GM23338 (cell line): ENCODE measurements around the gene PAPPA. TPM values are rescaled to one million over a fixed set of nuclear protein-coding genes. Genes with fewer than 3 reads are reported as not detected.

Source experiments
- ATAC-seq: fragments of 200-7000 bp; cut with Tn5 transposase; 3 replicates; pipeline ENCODE4 v1.9.1; 2020
- DNase-seq: peaks from one replicate; pipeline ENCODE4 v3.0.0-alpha.2; 2015; ENCODE audit warnings: low spot score
- H2AFZ ChIP-seq: fragments of 200-600 bp; sonication (generic); 2 replicates; pipeline ENCODE4 v1.8.0; 2016; ENCODE audit warnings: antibody characterized with exemption, mild to moderate bottlenecking, moderate library complexity
- H3F3A ChIP-seq: fragments of 200-600 bp; sonication (generic); replicated peaks from 2 replicates; pipeline ENCODE4 v1.8.0; 2017; ENCODE audit warnings: antibody characterized with exemption, mixed run types, low read depth
- H3K27ac ChIP-seq: fragments of 200-600 bp; sonication (generic); 2 replicates; pipeline ENCODE4 v1.6.1; 2016; ENCODE audit warnings: low read depth
- H3K27me3 ChIP-seq: fragments of 200-600 bp; sonication (generic); 2 replicates; pipeline ENCODE4 v1.8.0; 2016; ENCODE audit warnings: mild to moderate bottlenecking, mixed run types, moderate library complexity; ENCODE audit not compliant: insufficient read depth
- H3K36me3 ChIP-seq: fragments of 200-600 bp; sonication (generic); 2 replicates; pipeline ENCODE4 v1.8.0; 2016; ENCODE audit warnings: mild to moderate bottlenecking; ENCODE audit not compliant: insufficient read depth
- H3K4me1 ChIP-seq: fragments of 200-600 bp; sonication (generic); 2 replicates; pipeline ENCODE4 v1.8.0; 2016; ENCODE audit warnings: mild to moderate bottlenecking, moderate library complexity; ENCODE audit not compliant: insufficient read depth
- H3K4me2 ChIP-seq: fragments of 200-600 bp; sonication (generic); 2 replicates; pipeline ENCODE4 v1.7.1; 2017; ENCODE audit warnings: mixed run types
- H3K4me3 ChIP-seq: fragments of 200-600 bp; sonication (generic); 2 replicates; pipeline ENCODE4 v1.6.1; 2016; ENCODE audit warnings: mixed run types
- H3K79me2 ChIP-seq: fragments of 200-600 bp; sonication (generic); replicated peaks from 2 replicates; pipeline ENCODE4 v1.8.0; 2017; ENCODE audit warnings: mild to moderate bottlenecking; ENCODE audit not compliant: insufficient read depth
- H3K9me2 ChIP-seq: fragments of 200-600 bp; sonication (generic); 2 replicates; pipeline ENCODE4 v1.8.0; 2017; ENCODE audit not compliant: insufficient read depth
- H4K20me1 ChIP-seq: fragments of 200-600 bp; sonication (generic); replicated peaks from 2 replicates; pipeline ENCODE4 v1.8.0; 2017; ENCODE audit warnings: mild to moderate bottlenecking; ENCODE audit not compliant: insufficient read depth
- H3K27ac Mint-ChIP-seq: 2 replicates; pipeline ENCODE4 v1.8.0; 2020; ENCODE audit warnings: inconsistent platforms, mild to moderate bottlenecking, moderate library complexity, mixed read lengths
- H3K27me3 Mint-ChIP-seq: 3 replicates; pipeline ENCODE4 v1.8.0; 2022; ENCODE audit warnings: low read depth, mild to moderate bottlenecking, moderate library complexity, mixed read lengths, inconsistent platforms; ENCODE audit not compliant: insufficient read depth, poor library complexity
- H3K36me3 Mint-ChIP-seq: 3 replicates; pipeline ENCODE4 v1.8.0; 2021; ENCODE audit warnings: low read depth, mild to moderate bottlenecking, inconsistent platforms, moderate library complexity, mixed read lengths
- H3K4me1 Mint-ChIP-seq: 3 replicates; pipeline ENCODE4 v1.8.0; 2020; ENCODE audit warnings: mild to moderate bottlenecking, inconsistent platforms, mixed read lengths
- H3K4me3 Mint-ChIP-seq: 3 replicates; pipeline ENCODE4 v1.8.0; 2021; ENCODE audit warnings: moderate library complexity, mild to moderate bottlenecking, inconsistent platforms, mixed read lengths
- H3K9me3 Mint-ChIP-seq: 3 replicates; pipeline ENCODE4 v1.8.0; 2020; ENCODE audit warnings: moderate library complexity, mild to moderate bottlenecking, inconsistent platforms, mixed read lengths
- ETS1 ChIP-seq: IDR thresholded peaks from 2 replicates; pipeline ENCODE4 v1.6.1; 2016; ENCODE audit warnings: antibody characterized with exemption
- EZH2 ChIP-seq: fragments of 200-600 bp; sonication (generic); IDR thresholded peaks from one replicate; pipeline ENCODE4 v1.8.0; 2017; ENCODE audit warnings: antibody characterized with exemption, mild to moderate bottlenecking, low read depth; ENCODE audit not compliant: unreplicated experiment
- EZH2phosphoT487 ChIP-seq: fragments of 200-600 bp; sonication (generic); IDR thresholded peaks from one replicate; pipeline ENCODE4 v1.8.1; 2018; ENCODE audit warnings: antibody characterized with exemption; ENCODE audit not compliant: unreplicated experiment
- JUNB ChIP-seq: IDR thresholded peaks from one replicate; pipeline ENCODE4 v1.6.1; 2016; ENCODE audit warnings: antibody characterized with exemption; ENCODE audit not compliant: unreplicated experiment
- NANOG ChIP-seq: IDR thresholded peaks from 2 replicates; pipeline ENCODE4 v1.6.1; 2016; ENCODE audit warnings: antibody characterized with exemption, borderline replicate concordance
- POLR2AphosphoS5 ChIP-seq: IDR thresholded peaks from 2 replicates; pipeline ENCODE4 v1.6.1; 2016; ENCODE audit warnings: antibody characterized with exemption, low read depth
- ZNF114 ChIP-seq: fragments of 250-450 bp; sonication (Bioruptor Pico); IDR thresholded peaks from 2 replicates; pipeline ENCODE4 v1.5.0; 2020; ENCODE audit warnings: mild to moderate bottlenecking, moderate library complexity
- ZNF462 ChIP-seq: fragments of 250-450 bp; sonication (Bioruptor Pico); IDR thresholded peaks from 2 replicates; pipeline ENCODE4 v1.5.0; 2020; ENCODE audit warnings: mild to moderate bottlenecking, moderate library complexity
- polyA plus RNA-seq: library from polyadenylated mRNA; unstranded; fragments of >200 nt; fragmentation: Nextera tagmentation; extraction: Ambion mirVana; gene quantifications from 2 replicates; pipeline ENCODE4 v1.2.1, GENCODE V29; 2016
- total RNA-seq: library from RNA; depleted of rRNA; stranded (reverse); fragments of >200 nt; shearing (Covaris generic); gene quantifications from 2 replicates; pipeline ENCODE4 v1.2.3, GENCODE V29; 2014
- TF ChIP-seq, protein P1 (sequence below): IDR thresholded peaks from one replicate; pipeline ENCODE4 v1.6.1; 2018; ENCODE audit warnings: antibody characterized with exemption; ENCODE audit not compliant: unreplicated experiment

PAPPA gene
- total and polyA plus RNA-seq, 2 experiments from 2014 or later, result 0.38 to 0.66 TPM

- Mint-ChIP-seq H3K27me3 (peaks cover 58% of the 10 kb centered on the region), H3K27ac (no peak overlapping the region), H3K4me3 (peak overlapping the region; percentile 25; the same call in 1 of the 3 replicates), H3K9me3 (no peaks in the 10 kb centered on the region), H3K4me1 (peaks cover 69% of the 10 kb centered on the region), H3K36me3 (no peaks in the 10 kb centered on the region)
- Histone ChIP-seq H4K20me1 (no peaks in the 10 kb centered on the region), H3K4me1 (peaks cover 65% of the 10 kb centered on the region), H3K9me2 (no peaks in the 10 kb centered on the region), H3K79me2 (no peaks in the 10 kb centered on the region), H3F3A (0 out of 2 replicates have a peak, but pooled peaks cover 13% of the 10 kb centered on the region), H3K4me3 (peak overlapping the region; percentile 39), H3K27me3 (peaks cover 85% of the 10 kb centered on the region), H2AFZ (no peak overlapping the region), H3K27ac (no peak overlapping the region), H3K36me3 (no peaks in the 10 kb centered on the region), H3K4me2 (peak overlapping the region; percentile 64; the same call in 1 of the 2 replicates)
- ATAC-seq, result peak; percentile 16
- TF ChIP-seq ZNF114 (no peak), ETS1 (no peak), EZH2phosphoT487 (no peak), POLR2AphosphoS5 (no peak)
- TF ChIP-seq, protein P1, sequence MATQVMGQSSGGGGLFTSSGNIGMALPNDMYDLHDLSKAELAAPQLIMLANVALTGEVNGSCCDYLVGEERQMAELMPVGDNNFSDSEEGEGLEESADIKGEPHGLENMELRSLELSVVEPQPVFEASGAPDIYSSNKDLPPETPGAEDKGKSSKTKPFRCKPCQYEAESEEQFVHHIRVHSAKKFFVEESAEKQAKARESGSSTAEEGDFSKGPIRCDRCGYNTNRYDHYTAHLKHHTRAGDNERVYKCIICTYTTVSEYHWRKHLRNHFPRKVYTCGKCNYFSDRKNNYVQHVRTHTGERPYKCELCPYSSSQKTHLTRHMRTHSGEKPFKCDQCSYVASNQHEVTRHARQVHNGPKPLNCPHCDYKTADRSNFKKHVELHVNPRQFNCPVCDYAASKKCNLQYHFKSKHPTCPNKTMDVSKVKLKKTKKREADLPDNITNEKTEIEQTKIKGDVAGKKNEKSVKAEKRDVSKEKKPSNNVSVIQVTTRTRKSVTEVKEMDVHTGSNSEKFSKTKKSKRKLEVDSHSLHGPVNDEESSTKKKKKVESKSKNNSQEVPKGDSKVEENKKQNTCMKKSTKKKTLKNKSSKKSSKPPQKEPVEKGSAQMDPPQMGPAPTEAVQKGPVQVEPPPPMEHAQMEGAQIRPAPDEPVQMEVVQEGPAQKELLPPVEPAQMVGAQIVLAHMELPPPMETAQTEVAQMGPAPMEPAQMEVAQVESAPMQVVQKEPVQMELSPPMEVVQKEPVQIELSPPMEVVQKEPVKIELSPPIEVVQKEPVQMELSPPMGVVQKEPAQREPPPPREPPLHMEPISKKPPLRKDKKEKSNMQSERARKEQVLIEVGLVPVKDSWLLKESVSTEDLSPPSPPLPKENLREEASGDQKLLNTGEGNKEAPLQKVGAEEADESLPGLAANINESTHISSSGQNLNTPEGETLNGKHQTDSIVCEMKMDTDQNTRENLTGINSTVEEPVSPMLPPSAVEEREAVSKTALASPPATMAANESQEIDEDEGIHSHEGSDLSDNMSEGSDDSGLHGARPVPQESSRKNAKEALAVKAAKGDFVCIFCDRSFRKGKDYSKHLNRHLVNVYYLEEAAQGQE, result no peak
- DNase-seq, result peak; percentile 63
Measured at GRCh38 chr9:116276651-116277121, 123.1 kb downstream of the PAPPA start.

GRCh38 chr9:116278326-116278725 lies 124.7 kb downstream of the PAPPA start:
- H3K4me3 Mint-ChIP-seq, result no peak overlapping the region
- H3K4me2 ChIP-seq, result 0 out of 2 replicates have a peak overlapping the region, but pooled peaks have one; percentile 14
- H3K4me1 ChIP-seq, result peaks cover 71% of the 10 kb centered on the region
- H3K79me2 ChIP-seq, result no peaks in the 10 kb centered on the region
- H3K27me3 Mint-ChIP-seq, result peaks cover 46% of the 10 kb centered on the region
- H3K36me3 ChIP-seq, result no peaks in the 10 kb centered on the region
- no peak overlapping the region for H3K4me3 ChIP-seq
- H2AFZ ChIP-seq, result no peak overlapping the region
- DNase-seq, result no peak
- peaks cover 67% of the 10 kb centered on the region for H3K4me1 Mint-ChIP-seq
- H3K27ac ChIP-seq, result no peak overlapping the region
- H3K27me3 ChIP-seq, result peaks cover 84% of the 10 kb centered on the region
- H3F3A ChIP-seq, result 0 out of 2 replicates have a peak, but pooled peaks cover 13% of the 10 kb centered on the region
- no peak for ATAC-seq
- H4K20me1 ChIP-seq, result no peaks in the 10 kb centered on the region
- H3K36me3 Mint-ChIP-seq, result no peaks in the 10 kb centered on the region
- no peaks in the 10 kb centered on the region for H3K9me2 ChIP-seq
- no peak overlapping the region for H3K27ac Mint-ChIP-seq
- no peaks in the 10 kb centered on the region for H3K9me3 Mint-ChIP-seq
- TF ChIP-seq POLR2AphosphoS5 (no peak), ETS1 (no peak), EZH2phosphoT487 (no peak), JUNB (no peak), NANOG (no peak), ZNF114 (no peak), EZH2 (no peak), ZNF462 (CRISPR knock-in tag) (no peak)
